MM.1S (cell line): ENCODE data around the gene TEX2.
A peak's percentile ranks its signal among the peaks of the same experiment; 100 is the strongest.

Experiments
- DNase-seq: peaks from one replicate; pipeline ENCODE4 v3.0.0-alpha.2; 2015
- H2AFZ ChIP-seq: fragments of 300-600 bp; sonication (generic); 2 replicates; pipeline ENCODE4 v1.6.0; 2016; ENCODE audit warnings: antibody characterized with exemption, low read length
- H3F3A ChIP-seq: fragments of 300-600 bp; sonication (generic); 2 replicates; pipeline ENCODE4 v1.6.1; 2016; ENCODE audit warnings: mild to moderate bottlenecking, antibody characterized with exemption, low read length, moderate library complexity, mixed read lengths; ENCODE audit not compliant: insufficient read depth
- H3K27ac ChIP-seq: fragments of 300-600 bp; sonication (generic); 2 replicates; pipeline ENCODE4 v1.5.1; 2016; ENCODE audit warnings: mild to moderate bottlenecking, low read length
- H3K27me3 ChIP-seq: fragments of 300-600 bp; sonication (generic); replicated peaks from 2 replicates; pipeline ENCODE4 v1.6.0; 2016; ENCODE audit warnings: low read length; ENCODE audit not compliant: insufficient read depth
- H3K36me3 ChIP-seq: fragments of 300-600 bp; sonication (generic); replicated peaks from 2 replicates; pipeline ENCODE4 v1.6.1; 2016; ENCODE audit warnings: mild to moderate bottlenecking, low read length, mixed read lengths; ENCODE audit not compliant: insufficient read depth
- H3K4me1 ChIP-seq: fragments of 300-600 bp; sonication (generic); 2 replicates; pipeline ENCODE4 v1.6.1; 2016; ENCODE audit warnings: low read length, mixed read lengths
- H3K4me2 ChIP-seq: fragments of 300-600 bp; sonication (generic); 2 replicates; pipeline ENCODE4 v1.6.0; 2016; ENCODE audit warnings: low read depth, low read length
- H3K4me3 ChIP-seq: fragments of 300-600 bp; sonication (generic); 2 replicates; pipeline ENCODE4 v1.5.1; 2016; ENCODE audit warnings: low read length, mixed read lengths
- H3K79me2 ChIP-seq: fragments of 300-600 bp; sonication (generic); 2 replicates; pipeline ENCODE4 v1.6.1; 2016; ENCODE audit warnings: mixed run types, low read length, mixed read lengths
- H3K9ac ChIP-seq: fragments of 300-600 bp; sonication (generic); 2 replicates; pipeline ENCODE4 v1.6.1; 2016; ENCODE audit warnings: low read length, mixed read lengths
- H3K9me2 ChIP-seq: fragments of 300-600 bp; sonication (generic); replicated peaks from 2 replicates; pipeline ENCODE4 v1.6.1; 2016; ENCODE audit warnings: mild to moderate bottlenecking, low read length, mixed read lengths; ENCODE audit not compliant: insufficient read depth
- H3K9me3 ChIP-seq: fragments of 300-600 bp; sonication (generic); replicated peaks from 2 replicates; pipeline ENCODE4 v1.6.1; 2016; ENCODE audit warnings: mild to moderate bottlenecking, low read length, mixed read lengths; ENCODE audit not compliant: insufficient read depth
- H4K20me1 ChIP-seq: fragments of 300-600 bp; sonication (generic); 2 replicates; pipeline ENCODE4 v1.6.1; 2016; ENCODE audit warnings: mild to moderate bottlenecking, low read length, moderate library complexity, mixed read lengths; ENCODE audit not compliant: insufficient read depth
- EZH2 ChIP-seq: fragments of 300-600 bp; sonication (generic); optimal IDR thresholded peaks from 2 replicates; pipeline ENCODE3; 2017; ENCODE audit warnings: low read depth, mild to moderate bottlenecking, antibody characterized with exemption, low read length, mixed read lengths
- EZH2phosphoT487 ChIP-seq: fragments of 300-600 bp; sonication (generic); IDR thresholded peaks from 2 replicates; pipeline ENCODE4 v1.6.1; 2018; ENCODE audit warnings: antibody characterized with exemption, low read length
- TF ChIP-seq, protein P1 (sequence below): fragments of 300-600 bp; sonication (generic); IDR thresholded peaks from 2 replicates; pipeline ENCODE4 v1.5.1; 2016; ENCODE audit warnings: antibody characterized with exemption, low read length, mixed read lengths

The TEX2 gene

GRCh38 chr17:64113006-64113405, 150.1 kb downstream of the TEX2 start:
- peaks cover 100% of the 10 kb centered on the region for H3K79me2 ChIP-seq
- peaks cover 14% of the 10 kb centered on the region; the same call in 1 of the 2 replicates for H3K36me3 ChIP-seq
- H3K9me3 ChIP-seq: no peaks in the 10 kb centered on the region
- H3K27ac ChIP-seq: no peak overlapping the region
- no peaks in the 10 kb centered on the region for H3K27me3 ChIP-seq
- peaks cover 56% of the 10 kb centered on the region for H3F3A ChIP-seq
- TF ChIP-seq EZH2phosphoT487: no peak
- TF ChIP-seq, protein P1, sequence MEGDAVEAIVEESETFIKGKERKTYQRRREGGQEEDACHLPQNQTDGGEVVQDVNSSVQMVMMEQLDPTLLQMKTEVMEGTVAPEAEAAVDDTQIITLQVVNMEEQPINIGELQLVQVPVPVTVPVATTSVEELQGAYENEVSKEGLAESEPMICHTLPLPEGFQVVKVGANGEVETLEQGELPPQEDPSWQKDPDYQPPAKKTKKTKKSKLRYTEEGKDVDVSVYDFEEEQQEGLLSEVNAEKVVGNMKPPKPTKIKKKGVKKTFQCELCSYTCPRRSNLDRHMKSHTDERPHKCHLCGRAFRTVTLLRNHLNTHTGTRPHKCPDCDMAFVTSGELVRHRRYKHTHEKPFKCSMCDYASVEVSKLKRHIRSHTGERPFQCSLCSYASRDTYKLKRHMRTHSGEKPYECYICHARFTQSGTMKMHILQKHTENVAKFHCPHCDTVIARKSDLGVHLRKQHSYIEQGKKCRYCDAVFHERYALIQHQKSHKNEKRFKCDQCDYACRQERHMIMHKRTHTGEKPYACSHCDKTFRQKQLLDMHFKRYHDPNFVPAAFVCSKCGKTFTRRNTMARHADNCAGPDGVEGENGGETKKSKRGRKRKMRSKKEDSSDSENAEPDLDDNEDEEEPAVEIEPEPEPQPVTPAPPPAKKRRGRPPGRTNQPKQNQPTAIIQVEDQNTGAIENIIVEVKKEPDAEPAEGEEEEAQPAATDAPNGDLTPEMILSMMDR: no peak
- TF ChIP-seq EZH2: no peak
- no peaks in the 10 kb centered on the region for H3K9me2 ChIP-seq
- H3K9ac ChIP-seq: no peak overlapping the region
- H2AFZ ChIP-seq: no peak overlapping the region
- no peak overlapping the region for H3K4me3 ChIP-seq
- DNase-seq: peak; percentile 6
- H3K4me2 ChIP-seq: no peak overlapping the region
- peaks cover 57% of the 10 kb centered on the region for H3K4me1 ChIP-seq
- peaks cover 7% of the 10 kb centered on the region; the same call in 1 of the 2 replicates for H4K20me1 ChIP-seq

- H3K9me2 ChIP-seq: no peaks in the 10 kb centered on the region
- peaks cover 9% of the 10 kb centered on the region; the same call in 1 of the 2 replicates for H3K36me3 ChIP-seq
- no peaks in the 10 kb centered on the region for H3K9me3 ChIP-seq
- peaks cover 65% of the 10 kb centered on the region for H3F3A ChIP-seq
- peaks cover 7% of the 10 kb centered on the region; the same call in 1 of the 2 replicates for H4K20me1 ChIP-seq
- TF ChIP-seq, protein P1: no peak
- no peak for TF ChIP-seq EZH2phosphoT487
- TF ChIP-seq EZH2: no peak
- H3K79me2 ChIP-seq: peaks cover 100% of the 10 kb centered on the region
- no peak overlapping the region for H2AFZ ChIP-seq
- no peak for DNase-seq
- H3K9ac ChIP-seq: no peak overlapping the region
- H3K4me3 ChIP-seq: no peak overlapping the region
- H3K4me2 ChIP-seq: no peak overlapping the region
- H3K27ac ChIP-seq: no peak overlapping the region
- no peaks in the 10 kb centered on the region for H3K27me3 ChIP-seq
- peaks cover 67% of the 10 kb centered on the region for H3K4me1 ChIP-seq
Measured at GRCh38 chr17:64111831-64112230, 151.2 kb downstream of the TEX2 start.

DNA sequence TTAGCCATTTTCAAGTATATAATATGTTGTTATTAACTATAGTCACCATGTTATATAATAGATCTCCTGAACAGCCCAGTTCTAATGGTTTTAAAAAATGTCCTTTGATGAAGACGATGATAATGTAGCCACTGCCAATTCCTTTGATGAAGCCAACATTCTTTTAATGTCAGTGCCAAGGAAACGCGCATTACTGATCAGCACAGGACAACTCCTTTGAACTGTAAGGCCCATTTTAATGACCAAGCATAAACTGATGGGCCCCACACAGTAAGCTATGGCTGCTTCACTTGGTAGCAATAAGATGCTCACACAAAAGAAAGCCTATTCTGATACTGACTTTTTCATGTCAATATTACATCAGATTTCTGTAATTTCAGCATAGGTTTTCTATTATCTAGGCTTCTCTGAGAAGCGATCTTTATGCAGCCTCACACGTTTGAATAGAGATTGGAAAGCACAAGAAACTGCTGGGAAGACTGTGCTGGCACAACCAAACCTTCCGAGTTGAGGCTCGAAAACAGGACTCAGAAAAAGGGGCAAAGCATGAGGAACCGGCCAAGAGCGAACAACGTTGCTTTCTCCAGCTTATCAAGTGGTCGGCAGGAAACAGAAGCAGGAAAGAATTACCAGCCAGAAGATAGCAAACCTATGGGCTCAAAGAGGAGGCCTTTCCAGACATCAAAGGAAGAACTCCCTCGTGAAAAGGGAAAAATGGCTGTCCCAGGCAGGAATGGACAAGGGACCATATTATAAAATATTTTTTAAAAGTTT, 152.5 kb downstream of the TEX2 start:
- Histone ChIP-seq H3K9me2 (no peaks in the 10 kb centered on the region), H3K4me3 (no peak overlapping the region), H3K27me3 (no peaks in the 10 kb centered on the region), H4K20me1 (peaks cover 7% of the 10 kb centered on the region; the same call in 1 of the 2 replicates), H3F3A (peaks cover 67% of the 10 kb centered on the region), H3K27ac (peak overlapping the region; percentile 19; the same call in 1 of the 2 replicates), H3K36me3 (peaks cover 7% of the 10 kb centered on the region; the same call in 1 of the 2 replicates), H3K9ac (no peak overlapping the region), H2AFZ (no peak overlapping the region), H3K79me2 (peaks cover 100% of the 10 kb centered on the region), H3K9me3 (no peaks in the 10 kb centered on the region), H3K4me2 (peak overlapping the region; percentile 34; the same call in 1 of the 2 replicates), H3K4me1 (peaks cover 74% of the 10 kb centered on the region)
- no peak for TF ChIP-seq EZH2
- TF ChIP-seq EZH2phosphoT487: no peak
- TF ChIP-seq, protein P1: no peak
- no peak for DNase-seq
